HUES6 (cell line): Measurements from ENCODE around the gene TF.

Experiments used
- H3K27ac ChIP-seq: 2 replicates; pipeline ENCODE4 v1.7.0; 2013; ENCODE audit warnings: low read depth, mild to moderate bottlenecking, low read length, inconsistent platforms
- H3K27me3 ChIP-seq: 2 replicates; pipeline ENCODE4 v1.6.1; 2013; ENCODE audit warnings: low read length; ENCODE audit not compliant: control insufficient read depth, insufficient read depth
- H3K36me3 ChIP-seq: 2 replicates; pipeline ENCODE4 v1.6.1; 2013; ENCODE audit warnings: low read length; ENCODE audit not compliant: control insufficient read depth, insufficient read depth
- H3K4me1 ChIP-seq: 2 replicates; pipeline ENCODE4 v1.6.1; 2013; ENCODE audit warnings: low read length; ENCODE audit not compliant: control insufficient read depth, insufficient read depth
- H3K4me3 ChIP-seq: 2 replicates; pipeline ENCODE4 v1.5.1; 2013; ENCODE audit warnings: low read depth, low read length
- H3K9ac ChIP-seq: one replicate; pipeline ENCODE4 v1.6.1; 2013; ENCODE audit warnings: mild to moderate bottlenecking, low read length
- H3K9me3 ChIP-seq: 2 replicates; pipeline ENCODE4 v1.6.1; 2013; ENCODE audit warnings: low read depth, low read length; ENCODE audit not compliant: control insufficient read depth, insufficient read depth

The TF gene

GRCh38 chr3:133820129-133820528 lies 73.9 kb downstream of the TF start:
- Histone ChIP-seq H3K27me3 (no peaks in the 10 kb centered on the region), H3K36me3 (peaks cover 80% of the 10 kb centered on the region), H3K27ac (no peak overlapping the region), H3K4me3 (no peak overlapping the region), H3K9ac (no peak overlapping the region), H3K4me1 (peaks cover 16% of the 10 kb centered on the region; the same call in 1 of the 2 replicates), H3K9me3 (no peaks in the 10 kb centered on the region)

GRCh38 chr3:133820889-133821675 lies 74.9 kb downstream of the TF start:
- Histone ChIP-seq H3K36me3 (peaks cover 75% of the 10 kb centered on the region), H3K27ac (0 out of 2 replicates have a peak overlapping the region, but pooled peaks have one; percentile 11), H3K9me3 (no peaks in the 10 kb centered on the region), H3K4me3 (no peak overlapping the region), H3K4me1 (peaks cover 16% of the 10 kb centered on the region; the same call in 1 of the 2 replicates), H3K27me3 (no peaks in the 10 kb centered on the region), H3K9ac (no peak overlapping the region)

GRCh38 chr3:133821767-133822638 lies 75.8 kb downstream of the TF start:
- Histone ChIP-seq H3K27me3 (no peaks in the 10 kb centered on the region), H3K4me1 (peaks cover 16% of the 10 kb centered on the region; the same call in 1 of the 2 replicates), H3K36me3 (peaks cover 66% of the 10 kb centered on the region), H3K27ac (0 out of 2 replicates have a peak overlapping the region, but pooled peaks have one; percentile 11), H3K9ac (no peak overlapping the region), H3K9me3 (no peaks in the 10 kb centered on the region), H3K4me3 (no peak overlapping the region)

- H3K4me1 ChIP-seq: peaks cover 16% of the 10 kb centered on the region; the same call in 1 of the 2 replicates
- no peak overlapping the region for H3K27ac ChIP-seq
- H3K4me3 ChIP-seq: no peak overlapping the region
- no peak overlapping the region for H3K9ac ChIP-seq
- H3K9me3 ChIP-seq: no peaks in the 10 kb centered on the region
- H3K27me3 ChIP-seq: no peaks in the 10 kb centered on the region
- peaks cover 45% of the 10 kb centered on the region for H3K36me3 ChIP-seq
These were observed 78.8 kb downstream of the TF start for GRCh38 chr3:133824961-133825485.

GRCh38 chr3:133825969-133826727 lies 80.0 kb downstream of the TF start:
- Histone ChIP-seq H3K27me3 (no peaks in the 10 kb centered on the region), H3K27ac (no peak overlapping the region), H3K4me1 (peaks cover 16% of the 10 kb centered on the region; the same call in 1 of the 2 replicates), H3K36me3 (peaks cover 34% of the 10 kb centered on the region), H3K9ac (no peak overlapping the region), H3K4me3 (no peak overlapping the region), H3K9me3 (no peaks in the 10 kb centered on the region)

GRCh38 chr3:133827136-133827535 lies 80.9 kb downstream of the TF start:
- peaks cover 7% of the 10 kb centered on the region; the same call in 1 of the 2 replicates for H3K4me1 ChIP-seq
- H3K9me3 ChIP-seq: no peaks in the 10 kb centered on the region
- H3K36me3 ChIP-seq: peaks cover 26% of the 10 kb centered on the region
- H3K27ac ChIP-seq: no peak overlapping the region
- H3K9ac ChIP-seq: no peak overlapping the region
- H3K4me3 ChIP-seq: no peak overlapping the region
- no peaks in the 10 kb centered on the region for H3K27me3 ChIP-seq

- Histone ChIP-seq H3K4me3 (no peak overlapping the region), H3K27ac (no peak overlapping the region), H3K9me3 (no peaks in the 10 kb centered on the region), H3K9ac (no peak overlapping the region), H3K36me3 (peaks cover 20% of the 10 kb centered on the region), H3K4me1 (peaks cover 2% of the 10 kb centered on the region; the same call in 1 of the 2 replicates), H3K27me3 (no peaks in the 10 kb centered on the region)
These were observed 81.5 kb downstream of the TF start for GRCh38 chr3:133827684-133828083.

- Histone ChIP-seq H3K36me3 (peaks cover 12% of the 10 kb centered on the region), H3K4me1 (no peaks in the 10 kb centered on the region), H3K27me3 (no peaks in the 10 kb centered on the region), H3K27ac (no peak overlapping the region), H3K4me3 (no peak overlapping the region), H3K9me3 (no peaks in the 10 kb centered on the region), H3K9ac (no peak overlapping the region)
These were observed 82.5 kb downstream of the TF start for GRCh38 chr3:133828576-133829309.

GRCh38 chr3:133829310-133829707 lies 83.1 kb downstream of the TF start:
- Histone ChIP-seq H3K36me3 (peaks cover 7% of the 10 kb centered on the region), H3K27ac (no peak overlapping the region), H3K9me3 (no peaks in the 10 kb centered on the region), H3K9ac (no peak overlapping the region), H3K4me1 (no peaks in the 10 kb centered on the region), H3K4me3 (no peak overlapping the region), H3K27me3 (no peaks in the 10 kb centered on the region)

- H3K27ac ChIP-seq: no peak overlapping the region
- H3K36me3 ChIP-seq: 0 out of 2 replicates have a peak, but pooled peaks cover 3% of the 10 kb centered on the region
- no peaks in the 10 kb centered on the region for H3K27me3 ChIP-seq
- H3K4me1 ChIP-seq: no peaks in the 10 kb centered on the region
- H3K9ac ChIP-seq: no peak overlapping the region
- no peaks in the 10 kb centered on the region for H3K9me3 ChIP-seq
- no peak overlapping the region for H3K4me3 ChIP-seq
These were observed 83.9 kb downstream of the TF start for GRCh38 chr3:133830071-133830470.
